Activated CD4-positive, alpha-beta T cell treated with anti-CD3 and anti-CD28 coated beads, Interleukin-2, amount 50 U/mL, for 16 hours (primary cell): ENCODE measurements around the gene GSK3B.

Experiments used
- DNase-seq: peaks from one replicate; pipeline ENCODE4 v3.0.0-alpha.2; 2020

Gene GSK3B

GRCh38 chr3:119809249-119810017, 284.8 kb downstream of the GSK3B start:
- no peak for DNase-seq

DNA sequence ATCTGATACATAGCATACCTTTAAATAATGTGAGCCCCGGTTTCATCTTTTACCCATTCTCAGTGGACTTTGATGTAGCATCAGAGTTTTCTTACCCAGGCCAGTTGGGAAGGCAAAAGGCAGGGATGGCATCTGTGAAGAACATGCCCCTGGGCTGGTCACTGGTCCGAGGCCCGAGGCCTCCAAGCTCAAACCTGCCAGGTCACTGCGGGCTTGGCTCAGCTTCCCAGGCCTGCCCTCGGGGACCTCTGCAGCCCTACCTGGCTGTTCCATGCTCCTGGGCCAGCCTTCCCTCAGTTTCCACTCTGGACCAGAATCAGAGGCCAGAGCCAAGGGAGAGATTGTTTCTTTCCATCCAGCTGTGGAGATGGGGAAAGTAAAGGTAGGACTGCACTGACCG, 285.4 kb downstream of the GSK3B start:
- no peak for DNase-seq

DNA sequence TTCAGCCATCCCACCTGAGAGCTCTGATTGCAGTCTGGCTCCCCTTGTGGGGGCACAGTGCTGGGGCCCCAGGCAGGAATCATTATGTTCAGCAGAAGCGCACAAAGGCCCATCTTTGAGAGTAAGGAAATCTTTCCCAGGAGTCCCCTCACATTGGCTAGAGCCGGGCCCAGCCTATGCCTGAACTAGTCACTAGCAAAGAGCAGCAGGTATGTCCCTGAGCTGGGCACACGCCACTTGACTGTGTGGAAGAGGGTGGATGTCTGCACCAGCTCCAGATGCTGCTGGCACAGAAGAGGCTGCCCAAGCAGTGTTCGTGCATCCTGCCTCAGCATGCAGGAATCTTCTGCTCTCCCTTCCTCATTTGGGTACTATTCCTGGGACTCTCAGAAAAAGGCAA, 286.0 kb downstream of the GSK3B start:
- no peak for DNase-seq

- no peak for DNase-seq
Measured at GRCh38 chr3:119800844-119801243, 293.4 kb downstream of the GSK3B start.

DNA sequence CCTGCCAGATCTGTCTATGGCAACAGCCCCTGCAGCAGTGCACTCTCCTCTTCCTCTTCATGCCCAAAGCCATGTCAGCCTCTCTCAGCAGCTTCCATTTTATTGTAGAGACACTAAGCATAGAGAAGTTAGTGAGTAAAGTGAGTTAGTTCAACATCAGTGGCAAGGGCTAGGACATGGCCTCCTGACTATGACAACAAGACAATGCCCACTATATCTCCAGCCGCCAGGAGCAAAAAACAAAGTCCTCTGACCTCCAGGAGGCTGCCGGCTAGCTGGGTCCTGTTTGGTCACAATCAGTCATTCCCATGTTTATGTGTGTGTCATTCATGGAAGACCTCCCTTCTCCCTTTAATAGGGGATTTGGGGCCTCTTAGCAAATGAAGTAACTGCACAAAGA, 297.5 kb downstream of the GSK3B start:
- no peak for DNase-seq

GRCh38 chr3:119796368-119796767, 297.9 kb downstream of the GSK3B start:
- no peak for DNase-seq

DNA sequence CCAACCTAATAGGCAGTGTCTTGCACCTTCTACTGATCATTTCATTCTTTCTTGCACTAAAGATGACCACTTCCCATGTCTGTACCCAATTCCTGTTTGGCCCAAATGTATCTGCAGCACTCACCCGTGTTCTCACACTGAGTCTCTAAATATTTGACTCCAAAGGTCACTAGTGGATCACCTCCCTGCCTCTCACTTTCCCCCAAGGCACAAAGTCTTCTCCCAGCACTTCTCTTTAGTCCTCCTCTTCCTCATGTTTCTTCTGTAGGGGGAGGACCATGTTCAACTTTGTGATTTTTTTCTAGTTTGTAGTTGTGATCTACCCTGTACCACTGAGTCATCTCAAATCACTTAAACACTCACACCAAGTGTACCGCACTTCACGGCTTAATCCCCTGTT, 298.4 kb downstream of the GSK3B start:
- DNase-seq: no peak

GRCh38 chr3:119794971-119795612, 299.2 kb downstream of the GSK3B start:
- no peak for DNase-seq

DNA sequence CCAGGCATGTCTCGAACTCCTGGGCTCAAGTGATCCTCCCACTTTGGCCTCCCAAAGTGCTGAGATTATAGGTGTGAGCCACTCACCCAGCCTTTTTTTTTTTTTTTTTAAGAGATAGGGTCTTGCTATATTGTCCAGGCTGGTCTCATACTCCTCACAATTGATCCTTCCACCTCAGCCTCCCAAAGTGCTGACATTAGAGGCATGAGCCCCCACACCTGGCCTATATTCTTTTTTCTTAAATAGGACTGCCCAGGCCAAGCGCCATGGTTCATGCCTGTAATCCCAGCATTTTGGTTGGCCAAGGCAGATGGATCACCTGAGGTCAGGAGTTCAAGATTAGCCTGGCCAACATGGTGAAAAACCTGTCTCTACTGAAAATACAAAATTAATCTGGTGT, 299.8 kb downstream of the GSK3B start:
- DNase-seq: no peak

DNA sequence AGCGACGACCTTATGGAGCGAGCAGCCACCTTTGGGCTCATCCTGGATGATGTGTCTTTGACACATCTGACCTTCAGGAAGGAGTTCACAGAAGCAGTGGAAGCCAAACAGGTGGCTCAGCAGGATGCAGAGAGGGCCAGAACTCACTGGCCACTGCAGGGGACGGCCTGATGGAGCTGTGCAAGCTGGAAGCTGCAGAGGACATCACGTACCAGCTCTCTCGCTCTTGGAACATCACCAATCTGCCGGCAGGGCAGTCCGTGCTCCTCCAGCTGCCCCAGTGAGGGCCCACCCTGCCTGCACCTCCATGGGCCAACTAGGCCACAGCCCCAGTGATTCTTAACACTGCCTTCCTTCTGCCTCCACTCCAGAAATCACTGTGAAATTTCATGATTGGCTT, 302.0 kb downstream of the GSK3B start:
- DNase-seq: no peak

- DNase-seq: no peak
Measured at GRCh38 chr3:119790369-119790768, 303.9 kb downstream of the GSK3B start.

DNA sequence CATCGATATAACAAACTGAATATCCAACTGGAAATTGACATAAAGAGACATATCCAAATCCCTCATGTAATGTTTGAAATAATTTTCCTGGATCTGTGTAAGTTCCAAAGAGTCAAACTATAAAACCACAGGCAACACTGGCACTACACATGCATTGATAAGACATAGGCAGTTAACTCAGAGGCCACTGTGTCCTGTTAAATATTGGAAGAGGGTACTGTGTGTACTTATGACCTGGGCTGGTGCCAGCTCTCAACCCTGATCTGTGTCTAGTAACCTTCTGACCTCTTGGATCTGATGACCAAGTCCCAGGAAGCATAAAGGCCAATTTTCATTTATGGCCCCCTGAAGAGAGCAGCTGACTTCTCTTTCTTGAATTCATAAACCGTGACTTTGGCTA, 307.8 kb downstream of the GSK3B start:
- DNase-seq: no peak

- DNase-seq: no peak
Measured at GRCh38 chr3:119783883-119784282, 310.4 kb downstream of the GSK3B start.

GRCh38 chr3:119783255-119783654, 311.0 kb downstream of the GSK3B start:
- DNase-seq: no peak

- no peak for DNase-seq
Measured at GRCh38 chr3:119782460-119782859, 311.8 kb downstream of the GSK3B start.

DNA sequence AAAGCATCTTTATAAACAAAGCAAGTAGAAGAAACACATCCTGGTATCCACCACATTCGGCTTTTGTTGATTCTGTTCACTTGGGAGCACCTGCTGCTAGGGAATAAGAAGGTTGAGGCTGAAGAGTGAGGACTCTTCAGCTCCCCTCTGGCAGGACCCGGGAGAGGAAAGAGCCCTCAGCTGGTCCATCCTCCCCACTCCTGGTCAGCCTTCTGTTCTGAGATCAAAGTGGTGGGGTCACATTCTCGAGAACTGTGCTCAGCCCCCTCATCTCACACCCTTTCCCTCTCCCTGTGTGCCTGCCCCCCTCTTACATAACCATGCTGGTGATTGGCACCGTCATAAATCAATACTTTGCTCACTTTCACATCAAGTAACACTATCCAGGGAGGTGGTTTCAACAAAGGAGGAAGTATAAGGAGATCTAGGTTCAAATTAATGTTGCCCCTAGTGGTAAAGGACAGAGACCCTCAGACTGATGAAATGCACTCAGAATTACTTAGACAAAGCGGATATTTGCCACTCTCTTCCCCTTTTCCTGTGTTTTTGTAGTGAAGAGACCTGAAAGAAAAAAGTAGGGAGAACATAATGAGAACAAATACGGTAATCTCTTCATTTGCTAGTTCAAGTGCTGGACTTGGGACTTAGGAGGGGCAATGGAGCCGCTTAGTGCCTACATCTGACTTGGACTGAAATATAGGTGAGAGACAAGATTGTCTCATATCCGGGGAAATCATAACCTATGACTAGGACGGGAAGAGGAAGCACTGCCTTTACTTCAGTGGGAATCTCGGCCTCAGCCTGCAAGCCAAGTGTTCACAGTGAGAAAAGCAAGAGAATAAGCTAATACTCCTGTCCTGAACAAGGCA, 312.7 kb downstream of the GSK3B start, which contains the start of gene NR1I2:
NR1I2 (plus strand) TSS at position 772 of the 869 bp plus-strand sequence.
- DNase-seq: no peak

DNA sequence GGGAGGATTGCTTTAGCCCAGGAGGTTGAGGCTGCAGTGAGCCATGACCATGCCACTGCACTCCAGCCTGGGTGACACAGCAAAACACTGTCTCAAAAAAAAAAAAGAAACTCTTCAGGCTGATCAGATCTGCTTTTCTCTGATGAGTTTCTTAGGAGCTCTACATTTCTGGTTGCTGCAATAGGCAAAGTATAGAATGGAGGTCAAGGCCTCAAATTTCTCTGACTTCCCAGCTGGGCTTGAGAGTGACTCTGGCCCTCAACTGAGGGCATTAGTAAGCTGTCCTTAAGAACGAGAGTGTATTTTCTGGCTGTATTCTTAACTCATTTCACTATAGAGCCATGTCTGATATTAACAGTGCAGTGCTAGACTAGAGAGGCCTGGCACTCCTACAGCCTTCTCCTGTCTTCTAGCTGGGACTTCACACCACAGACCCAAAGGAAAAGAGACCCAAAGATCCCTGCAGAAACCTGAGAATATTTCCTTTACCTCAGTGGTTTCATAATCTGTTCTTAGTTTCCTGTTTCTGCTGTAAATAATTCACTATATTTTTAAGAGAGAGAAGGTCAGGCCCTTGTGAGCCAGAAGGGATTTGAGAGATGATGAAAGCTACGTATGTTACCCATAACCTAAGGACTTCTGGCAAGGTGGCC, 314.4 kb downstream of the GSK3B start:
- DNase-seq: no peak

- no peak for DNase-seq
Measured at GRCh38 chr3:119778811-119779210, 315.4 kb downstream of the GSK3B start.

GRCh38 chr3:119778176-119778575, 316.1 kb downstream of the GSK3B start:
- DNase-seq: no peak

DNA sequence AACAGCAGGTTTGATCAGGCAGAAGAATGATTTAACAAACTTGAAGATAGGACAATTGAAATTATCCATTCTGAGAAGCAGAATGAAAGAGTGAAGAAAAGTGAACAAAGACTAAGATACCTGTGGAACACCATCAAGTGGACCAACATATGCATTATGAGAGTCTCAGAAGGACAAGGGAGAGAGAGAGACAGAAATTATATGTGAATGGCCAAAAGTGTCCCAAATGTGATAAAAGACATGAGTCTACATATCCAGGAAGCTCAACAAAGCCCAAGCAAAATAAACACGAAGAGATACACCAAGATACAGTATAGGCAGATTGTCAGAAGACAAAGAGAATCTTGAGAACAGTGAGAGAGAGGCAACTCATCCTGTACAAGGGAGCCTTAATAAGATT, 317.9 kb downstream of the GSK3B start:
- DNase-seq: no peak

DNA sequence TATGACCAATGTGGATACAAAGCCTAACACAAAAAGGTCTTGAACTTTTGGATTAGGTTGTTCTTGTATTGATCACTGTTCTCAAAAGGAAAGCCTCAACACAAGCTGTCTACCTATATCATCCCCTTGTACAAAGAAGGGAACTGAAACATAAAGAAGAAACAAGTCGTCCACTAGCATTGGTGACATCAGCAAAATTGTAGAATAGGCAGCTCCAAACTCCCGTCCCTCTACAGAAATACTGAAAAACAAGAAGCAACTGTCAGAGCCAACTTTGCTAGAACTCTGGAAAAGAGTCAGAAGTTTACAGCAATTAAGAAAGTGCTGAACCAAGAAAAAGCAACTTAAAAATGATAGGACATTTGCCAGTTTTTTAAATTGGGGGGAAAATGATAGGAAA, 319.8 kb downstream of the GSK3B start:
- DNase-seq: no peak
